ENCODE results near the gene GZMA.

- TF ChIP-seq CTCF (IDR thresholded peaks at IDR 0.05), result no peak
- no peak for TF ChIP-seq POLR2AphosphoS5 (IDR thresholded peaks at IDR 0.05)
Measured at GRCh38 chr5:55102348-55102747, at the start of gene GZMA.

All from suprapubic skin (tissue), 3 donors.